ENCODE results near the gene PEX19. TPM values are rescaled to one million over a fixed set of nuclear protein-coding genes. Genes with fewer than 3 reads are reported as not detected.

Gene PEX19
- total RNA-seq, 2 experiments from 2014 or later = 34.7 to 47.3 TPM

DNA sequence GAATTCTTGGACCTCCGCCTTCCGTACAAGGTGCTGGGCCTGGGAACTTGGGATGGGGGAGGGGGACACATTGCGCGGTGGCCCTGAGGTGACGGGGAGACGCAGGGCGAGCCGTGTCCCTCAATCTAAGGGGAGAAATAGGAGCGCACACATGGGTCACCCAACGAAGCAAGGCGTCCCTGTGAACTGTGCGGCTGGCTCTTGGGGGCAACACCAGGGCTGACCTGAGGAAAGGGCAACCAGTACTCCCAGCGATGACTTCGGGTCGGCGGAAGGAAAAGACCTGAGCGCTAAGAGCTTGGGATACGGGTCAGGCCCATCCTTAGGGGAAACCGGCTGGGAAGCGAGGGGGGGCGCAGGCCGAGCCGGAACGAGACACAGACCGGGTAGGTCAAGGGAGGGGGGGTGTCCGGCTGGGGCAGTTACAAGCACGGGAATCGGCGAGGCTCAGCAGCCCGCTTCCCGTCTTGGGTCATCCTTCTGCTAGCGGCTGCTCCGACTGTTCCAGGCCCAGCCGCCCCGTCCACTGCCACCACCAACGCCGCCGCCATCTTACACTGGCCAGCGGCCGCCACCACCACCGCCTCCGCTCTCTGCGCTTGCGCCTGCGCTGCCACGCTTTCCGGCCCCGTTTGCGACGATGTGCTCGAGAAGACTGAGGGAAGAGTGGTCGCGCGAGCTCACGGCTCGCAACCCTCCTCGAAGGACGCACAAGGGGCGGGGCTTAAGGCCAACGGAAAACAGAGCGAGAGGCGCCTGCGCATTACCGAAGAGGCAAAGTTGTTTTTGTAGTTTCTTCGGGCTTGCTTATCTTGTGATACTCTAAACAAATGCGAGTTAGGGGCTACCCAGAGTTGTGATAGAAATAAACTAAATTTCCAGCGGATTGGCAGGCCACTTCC lies 22.8 kb downstream of the PEX19 start, which contains the start of gene DCAF8:
Gene DCAF8 (minus strand): TSS at position 657 of the 902 bp plus-strand sequence. CDS start 18,541 bp downstream, outside the sequence.
- Histone ChIP-seq H4K20me1 (ENCODE audit: insufficient read depth, low read length) (peaks cover 5% of the 10 kb centered on the region; the same call in 1 of the 2 replicates), H3K79me2 (ENCODE audit: insufficient read depth, low read depth, low read length) (peaks cover 30% of the 10 kb centered on the region), H3K36me3 (ENCODE audit: insufficient read depth, low read length) (peaks cover 19% of the 10 kb centered on the region), H3K4me1 (ENCODE audit: insufficient read depth, low read length, poor library complexity, severe bottlenecking) (peaks cover 21% of the 10 kb centered on the region), H3K9me2 (ENCODE audit: insufficient read depth, low read length) (no peaks in the 10 kb centered on the region), H3K27ac (ENCODE audit: low read depth, low read length, poor library complexity, severe bottlenecking) (peak within 1 kb of the TSS; percentile 67), H3K4me3 (ENCODE audit: low read depth, low read length, poor library complexity, severe bottlenecking) (peak within 1 kb of the TSS; percentile 88), H3K9me3 (ENCODE audit: low read length) (no peaks in the 10 kb centered on the region), H2AFZ (ENCODE audit: low read length) (peak within 1 kb of the TSS; percentile 93), H3K4me2 (ENCODE audit: low read length) (peak within 1 kb of the TSS; percentile 88)
- CTCF ChIA-PET (ENCODE audit: unreplicated experiment) = interaction anchor here (0.6 to 1.0 kb wide), 3 partner anchors 9 to 58 kb away, joined by 3 to 7 read pairs (median 3); no protein-coding TSS in a partner anchor
- BruUV-seq (replicated peaks) = no TSS peak
- TF ChIP-seq, protein P1, sequence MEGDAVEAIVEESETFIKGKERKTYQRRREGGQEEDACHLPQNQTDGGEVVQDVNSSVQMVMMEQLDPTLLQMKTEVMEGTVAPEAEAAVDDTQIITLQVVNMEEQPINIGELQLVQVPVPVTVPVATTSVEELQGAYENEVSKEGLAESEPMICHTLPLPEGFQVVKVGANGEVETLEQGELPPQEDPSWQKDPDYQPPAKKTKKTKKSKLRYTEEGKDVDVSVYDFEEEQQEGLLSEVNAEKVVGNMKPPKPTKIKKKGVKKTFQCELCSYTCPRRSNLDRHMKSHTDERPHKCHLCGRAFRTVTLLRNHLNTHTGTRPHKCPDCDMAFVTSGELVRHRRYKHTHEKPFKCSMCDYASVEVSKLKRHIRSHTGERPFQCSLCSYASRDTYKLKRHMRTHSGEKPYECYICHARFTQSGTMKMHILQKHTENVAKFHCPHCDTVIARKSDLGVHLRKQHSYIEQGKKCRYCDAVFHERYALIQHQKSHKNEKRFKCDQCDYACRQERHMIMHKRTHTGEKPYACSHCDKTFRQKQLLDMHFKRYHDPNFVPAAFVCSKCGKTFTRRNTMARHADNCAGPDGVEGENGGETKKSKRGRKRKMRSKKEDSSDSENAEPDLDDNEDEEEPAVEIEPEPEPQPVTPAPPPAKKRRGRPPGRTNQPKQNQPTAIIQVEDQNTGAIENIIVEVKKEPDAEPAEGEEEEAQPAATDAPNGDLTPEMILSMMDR (conservative IDR thresholded peaks at IDR 0.05; ENCODE audit: low read length) = no peak
- no peak for TF ChIP-seq EZH2phosphoT487 (IDR thresholded peaks at IDR 0.05; ENCODE audit: borderline replicate concordance, low read depth, low read length)
- DNase-seq (ENCODE audit: low spot score) = peak; percentile 99
- intact Hi-C loops (cut with micrococcal nuclease; ENCODE audit: unreplicated experiment) = loop anchor here (2.0 kb wide), 1 partner anchor 57 kb away; the partner anchor contains the start of gene PEA15
- POLR2A ChIA-PET = interaction anchor here (0.6 to 3.1 kb wide), 18 partner anchors 9 to 838 kb away, joined by 3 to 12 read pairs (median 4); partner anchors contain the start of genes IGSF8 and PEX19

DNA sequence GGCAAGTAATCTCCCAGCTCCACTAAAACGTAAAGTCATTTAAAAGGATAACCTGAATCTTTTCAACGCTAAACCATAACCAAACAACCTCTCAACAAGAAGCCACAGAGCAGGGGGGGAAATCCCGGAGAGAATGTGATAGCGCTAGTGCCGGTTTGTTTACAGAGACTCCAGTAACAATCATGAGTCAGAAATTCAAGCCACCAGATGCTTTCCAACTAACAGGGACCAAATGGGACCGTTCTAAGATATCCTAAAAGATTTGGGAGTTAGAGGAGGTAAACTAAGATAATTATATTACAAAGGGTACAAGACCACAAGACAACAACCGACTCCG lies 23.4 kb downstream of the PEX19 start:
- DNase-seq (ENCODE audit: low spot score) = peak; percentile 24
- intact Hi-C loops (cut with micrococcal nuclease; ENCODE audit: unreplicated experiment) = no loop called here
- Histone ChIP-seq H3K9me2 (ENCODE audit: insufficient read depth, low read length) (no peaks in the 10 kb centered on the region), H3K4me3 (ENCODE audit: low read depth, low read length, poor library complexity, severe bottlenecking) (peak overlapping the region; percentile 88), H2AFZ (ENCODE audit: low read length) (peak overlapping the region; percentile 93; the same call in 1 of the 2 replicates), H3K79me2 (ENCODE audit: insufficient read depth, low read depth, low read length) (peaks cover 30% of the 10 kb centered on the region), H4K20me1 (ENCODE audit: insufficient read depth, low read length) (peaks cover 5% of the 10 kb centered on the region; the same call in 1 of the 2 replicates), H3K9me3 (ENCODE audit: low read length) (no peaks in the 10 kb centered on the region), H3K27ac (ENCODE audit: low read depth, low read length, poor library complexity, severe bottlenecking) (peak overlapping the region; percentile 41), H3K4me1 (ENCODE audit: insufficient read depth, low read length, poor library complexity, severe bottlenecking) (peaks cover 21% of the 10 kb centered on the region), H3K4me2 (ENCODE audit: low read length) (peak overlapping the region; percentile 88), H3K36me3 (ENCODE audit: insufficient read depth, low read length) (peaks cover 19% of the 10 kb centered on the region)
- ChIA-PET CTCF (ENCODE audit: unreplicated experiment) (interaction anchor here (0.6 to 1.3 kb wide), 4 partner anchors 10 to 336 kb away, joined by 3 to 4 read pairs (median 4); no protein-coding TSS in a partner anchor), POLR2A (interaction anchor here (0.9 to 3.2 kb wide), 7 partner anchors 9 to 164 kb away, joined by 3 to 14 read pairs (median 7); partner anchors contain the start of gene PEX19)
- TF ChIP-seq EZH2phosphoT487 (IDR thresholded peaks at IDR 0.05; ENCODE audit: borderline replicate concordance, low read depth, low read length) = no peak
- TF ChIP-seq, protein P1 (conservative IDR thresholded peaks at IDR 0.05; ENCODE audit: low read length) = no peak
- no TSS peak for BruUV-seq (replicated peaks)

All from OCI-LY7 (cell line).